Gastroesophageal sphincter (tissue), 4 donors: ENCODE results near the gene DLL1. TPM values are rescaled to one million over a fixed set of nuclear protein-coding genes. Genes with fewer than 3 reads are reported as not detected.

Experiments
- ATAC-seq: fragments of 150-250 bp; one replicate; pipeline ENCODE4 v1.9.1; 2016; ENCODE audit warnings: mild to moderate bottlenecking, moderate library complexity
- H3K27ac ChIP-seq, 4 donors: fragments of 200-600 bp; sonication (generic) in 3 of 4; 1 replicate in 3 of 4; 2 replicates in 1 of 4; pipeline ENCODE4 v1.5.1; 2016 to 2019
- H3K27me3 ChIP-seq: fragments of 200-600 bp; sonication (generic); one replicate; pipeline ENCODE4 v1.5.1; 2019
- H3K36me3 ChIP-seq, 2 donors: fragments of 200-600 bp; sonication (generic); one replicate each; pipeline ENCODE4 v1.5.1; 2019; ENCODE audit warnings: control low read depth in 1 of 2
- H3K4me1 ChIP-seq, 3 donors: fragments of 200-600 bp; sonication (generic); 1 replicate in 2 of 3; 2 replicates in 1 of 3; pipeline ENCODE4 v1.5.1; 2016 to 2019; ENCODE audit warnings: control low read depth in 2 of 3
- H3K4me3 ChIP-seq, 2 donors: fragments of 200-600 bp; sonication (generic); one replicate each; pipeline ENCODE4 v1.5.1; 2019; ENCODE audit warnings: mild to moderate bottlenecking in 1 of 2, moderate library complexity in 1 of 2
- H3K9me3 ChIP-seq, 3 donors: fragments of 200-600 bp; sonication (generic); one replicate each; pipeline ENCODE4 v1.5.1; 2017 to 2019; ENCODE audit warnings: control low read depth in 2 of 3
- EP300 ChIP-seq: sonication (generic); formaldehyde crosslinking; IDR thresholded peaks from one replicate; pipeline ENCODE4 v1.6.1; 2017; ENCODE audit warnings: antibody characterized with exemption, mild to moderate bottlenecking
- POLR2A ChIP-seq, 2 donors: fragments of 450-650 bp; IDR thresholded peaks; one replicate each; pipeline ENCODE4 v1.6.1; 2017; ENCODE audit warnings: antibody characterized with exemption in 2 of 2, mild to moderate bottlenecking in 2 of 2, moderate library complexity in 1 of 2
- POLR2AphosphoS5 ChIP-seq: sonication (generic); formaldehyde crosslinking; IDR thresholded peaks from one replicate; pipeline ENCODE4 v1.6.1; 2017; ENCODE audit warnings: antibody characterized with exemption
- WGBS, 2 donors: methylation state at CpG; one replicate each; pipeline ENCODE4 v1.1.5; 2018; ENCODE audit warnings: low coverage in 1 of 2; 5-methylcytosine and 5-hydroxymethylcytosine counted together
- total RNA-seq, 4 donors: library from RNA; depleted of rRNA; stranded (reverse); fragments of >200 nt; gene quantifications; one replicate each; pipeline ENCODE4 v1.1.0, GENCODE V29; 2016
- TF ChIP-seq, protein P1 (sequence below), 4 experiments: fragments of 200-600 bp in 2 of 4; fragments of 450-650 bp in 2 of 4; sonication (generic) in 1 of 4; IDR thresholded peaks; one replicate each; pipeline ENCODE4 v1.5.1; 2017 to 2019; ENCODE audit warnings: antibody characterized with exemption in 4 of 4, mild to moderate bottlenecking in 2 of 4, moderate library complexity in 2 of 4

DLL1 gene
- total RNA-seq, 4 donors from 2014 or later, result 5.3 to 11.8 (median 6.5) TPM

DNA sequence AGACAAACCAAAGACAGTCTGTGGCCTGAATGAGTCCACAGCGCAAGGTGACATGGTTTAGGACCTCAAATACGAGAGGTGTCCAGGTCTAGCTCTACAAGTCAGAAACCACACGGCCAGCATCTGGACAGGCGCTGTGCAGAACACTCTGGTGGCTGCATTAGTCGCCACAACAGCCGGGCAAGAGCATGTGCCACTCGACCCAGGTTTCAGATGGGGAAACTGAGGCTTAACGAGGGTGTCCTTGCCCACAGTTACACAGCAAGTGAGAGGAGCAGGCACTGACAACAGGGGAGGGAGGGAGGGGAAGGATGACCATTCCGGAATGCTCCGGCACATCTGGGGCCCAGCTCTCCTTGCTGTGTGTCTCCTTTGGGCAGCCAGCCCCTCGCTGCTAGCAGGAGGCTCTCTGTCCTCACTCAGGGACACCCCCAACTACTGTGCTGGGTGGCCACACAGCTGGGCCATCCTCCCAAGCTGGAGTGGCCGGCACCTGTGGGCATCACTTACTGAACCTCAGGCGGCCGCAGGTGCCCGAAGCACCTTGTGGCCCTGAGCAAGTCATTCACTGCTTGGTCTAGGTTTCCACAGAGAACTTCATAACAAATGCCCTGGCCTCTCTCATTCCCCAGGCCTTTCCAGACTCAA, 6.6 kb downstream of the DLL1 start:
- TF ChIP-seq, protein P1, sequence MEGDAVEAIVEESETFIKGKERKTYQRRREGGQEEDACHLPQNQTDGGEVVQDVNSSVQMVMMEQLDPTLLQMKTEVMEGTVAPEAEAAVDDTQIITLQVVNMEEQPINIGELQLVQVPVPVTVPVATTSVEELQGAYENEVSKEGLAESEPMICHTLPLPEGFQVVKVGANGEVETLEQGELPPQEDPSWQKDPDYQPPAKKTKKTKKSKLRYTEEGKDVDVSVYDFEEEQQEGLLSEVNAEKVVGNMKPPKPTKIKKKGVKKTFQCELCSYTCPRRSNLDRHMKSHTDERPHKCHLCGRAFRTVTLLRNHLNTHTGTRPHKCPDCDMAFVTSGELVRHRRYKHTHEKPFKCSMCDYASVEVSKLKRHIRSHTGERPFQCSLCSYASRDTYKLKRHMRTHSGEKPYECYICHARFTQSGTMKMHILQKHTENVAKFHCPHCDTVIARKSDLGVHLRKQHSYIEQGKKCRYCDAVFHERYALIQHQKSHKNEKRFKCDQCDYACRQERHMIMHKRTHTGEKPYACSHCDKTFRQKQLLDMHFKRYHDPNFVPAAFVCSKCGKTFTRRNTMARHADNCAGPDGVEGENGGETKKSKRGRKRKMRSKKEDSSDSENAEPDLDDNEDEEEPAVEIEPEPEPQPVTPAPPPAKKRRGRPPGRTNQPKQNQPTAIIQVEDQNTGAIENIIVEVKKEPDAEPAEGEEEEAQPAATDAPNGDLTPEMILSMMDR (IDR thresholded peaks at IDR 0.05), result no peak
- TF ChIP-seq POLR2A (IDR thresholded peaks at IDR 0.05) (no peak), POLR2AphosphoS5 (no peak), EP300 (no peak)
- H3K4me3 ChIP-seq, result no peak overlapping the region
- ATAC-seq, result no peak
- H3K4me1 ChIP-seq, result peaks cover 0 to 32% (median 13%) of the 10 kb centered on the region in 3 donors
- H3K36me3 ChIP-seq, result peaks cover 0 to 40% of the 10 kb centered on the region in 2 donors
- H3K27ac ChIP-seq, result no peak overlapping the region
- no peaks in the 10 kb centered on the region for H3K9me3 ChIP-seq
- WGBS, 2 donors, result 91 to 94% methylated on average over 7 of the region's 15 CpGs
- H3K27me3 ChIP-seq, result peaks cover 28% of the 10 kb centered on the region

DNA sequence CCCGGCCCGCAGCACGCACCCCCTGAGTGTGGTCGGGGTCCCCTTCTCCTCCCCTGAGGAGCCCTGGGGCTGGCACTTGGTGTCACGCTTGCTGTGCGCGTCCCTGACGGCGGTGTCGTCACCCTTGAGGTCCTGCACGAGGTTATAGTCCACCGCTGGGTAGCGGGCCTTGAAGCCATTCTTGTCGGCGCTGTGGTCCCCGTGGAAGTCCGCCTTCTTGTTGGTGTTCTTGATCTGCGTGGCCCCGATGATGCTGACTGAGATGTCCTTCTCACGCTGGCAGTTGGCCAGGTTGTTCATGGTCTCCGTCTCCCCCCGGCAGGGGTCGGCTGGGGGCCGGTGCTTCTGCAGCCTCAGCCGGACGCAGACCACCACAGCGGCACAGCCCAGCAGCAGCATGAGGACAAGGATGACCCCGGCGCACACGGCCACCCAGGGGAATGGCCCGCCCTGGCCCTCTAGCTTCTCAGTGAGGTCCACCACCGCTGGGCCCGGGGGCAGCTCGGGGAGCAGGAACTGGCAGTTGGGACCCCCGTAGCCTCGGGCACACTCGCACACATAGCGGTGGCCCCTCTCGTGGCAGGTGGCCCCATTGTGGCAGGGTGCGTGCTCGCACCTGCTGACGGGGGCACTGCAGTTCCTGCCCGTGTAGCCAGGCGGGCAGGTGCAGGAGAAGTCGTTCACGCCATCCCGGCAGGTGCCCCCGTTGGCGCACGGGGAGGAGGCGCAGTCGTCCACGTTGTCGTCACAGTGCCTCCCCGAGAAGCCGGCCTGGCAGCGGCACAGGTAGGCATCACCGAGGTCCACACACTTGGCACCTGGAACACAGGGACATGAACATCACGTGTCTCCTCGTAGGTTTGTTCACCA, 7.4 kb downstream of the DLL1 start:
- WGBS, 2 donors, result 97 to 100% methylated on average over 3 to 12 of the region's 60 CpGs
- no peak for TF ChIP-seq POLR2AphosphoS5
- no peak for TF ChIP-seq EP300
- TF ChIP-seq POLR2A (IDR thresholded peaks at IDR 0.05), result no peak
- TF ChIP-seq, protein P1 (IDR thresholded peaks at IDR 0.05), result no peak

DNA sequence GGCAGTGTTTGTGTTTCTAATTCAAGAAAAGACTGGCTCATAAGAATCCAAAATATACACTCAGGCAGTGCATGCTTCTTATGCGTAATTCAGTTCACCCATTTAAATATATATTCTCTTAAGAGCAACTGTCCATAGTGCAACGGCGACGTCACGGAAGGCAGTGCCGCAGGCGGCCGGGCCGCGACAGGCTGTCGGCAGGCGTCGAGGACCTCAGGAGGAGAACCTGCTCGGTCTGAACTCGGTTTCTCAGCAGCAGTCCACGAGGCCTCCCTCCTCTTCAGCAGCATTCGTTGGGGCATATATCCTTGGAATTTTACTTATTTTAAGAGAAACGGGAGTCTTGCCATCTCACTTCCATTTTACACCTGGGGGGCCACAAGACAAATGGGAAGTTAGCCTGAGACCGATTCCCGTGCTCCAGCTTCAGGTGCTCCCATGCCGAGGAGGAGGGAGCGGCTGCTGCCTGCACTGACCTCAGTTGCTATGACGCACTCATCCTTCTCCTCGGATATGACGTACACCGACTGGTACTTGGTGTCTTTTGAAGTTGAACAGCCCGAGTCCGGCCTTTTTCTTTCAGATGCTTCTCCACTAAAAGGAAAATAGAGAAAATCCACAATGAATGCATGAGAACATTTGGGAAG, 8.2 kb downstream of the DLL1 start:
- 83 to 85% methylated on average over 6 to 17 of the region's 28 CpGs for WGBS, 2 donors
- Histone ChIP-seq H3K4me1 (peaks cover 0 to 15% (median 4%) of the 10 kb centered on the region in 3 donors), H3K27ac (no peak overlapping the region), H3K9me3 (no peaks in the 10 kb centered on the region), H3K4me3 (no peak overlapping the region), H3K27me3 (peaks cover 11% of the 10 kb centered on the region), H3K36me3 (peaks cover 0 to 36% of the 10 kb centered on the region in 2 donors)
- TF ChIP-seq EP300 (no peak), POLR2AphosphoS5 (no peak), POLR2A (IDR thresholded peaks at IDR 0.05) (no peak)
- TF ChIP-seq, protein P1 (IDR thresholded peaks at IDR 0.05), result no peak
- ATAC-seq, result no peak

More for the DNA sequence above, 7.4 kb downstream of the DLL1 start:
- H3K9me3 ChIP-seq, result no peaks in the 10 kb centered on the region
- peaks cover 0 to 24% (median 7%) of the 10 kb centered on the region in 3 donors for H3K4me1 ChIP-seq
- H3K4me3 ChIP-seq, result no peak overlapping the region
- peaks cover 20% of the 10 kb centered on the region for H3K27me3 ChIP-seq
- H3K27ac ChIP-seq, result no peak overlapping the region
- no peak for ATAC-seq
- peaks cover 0 to 40% of the 10 kb centered on the region in 2 donors for H3K36me3 ChIP-seq

DNA sequence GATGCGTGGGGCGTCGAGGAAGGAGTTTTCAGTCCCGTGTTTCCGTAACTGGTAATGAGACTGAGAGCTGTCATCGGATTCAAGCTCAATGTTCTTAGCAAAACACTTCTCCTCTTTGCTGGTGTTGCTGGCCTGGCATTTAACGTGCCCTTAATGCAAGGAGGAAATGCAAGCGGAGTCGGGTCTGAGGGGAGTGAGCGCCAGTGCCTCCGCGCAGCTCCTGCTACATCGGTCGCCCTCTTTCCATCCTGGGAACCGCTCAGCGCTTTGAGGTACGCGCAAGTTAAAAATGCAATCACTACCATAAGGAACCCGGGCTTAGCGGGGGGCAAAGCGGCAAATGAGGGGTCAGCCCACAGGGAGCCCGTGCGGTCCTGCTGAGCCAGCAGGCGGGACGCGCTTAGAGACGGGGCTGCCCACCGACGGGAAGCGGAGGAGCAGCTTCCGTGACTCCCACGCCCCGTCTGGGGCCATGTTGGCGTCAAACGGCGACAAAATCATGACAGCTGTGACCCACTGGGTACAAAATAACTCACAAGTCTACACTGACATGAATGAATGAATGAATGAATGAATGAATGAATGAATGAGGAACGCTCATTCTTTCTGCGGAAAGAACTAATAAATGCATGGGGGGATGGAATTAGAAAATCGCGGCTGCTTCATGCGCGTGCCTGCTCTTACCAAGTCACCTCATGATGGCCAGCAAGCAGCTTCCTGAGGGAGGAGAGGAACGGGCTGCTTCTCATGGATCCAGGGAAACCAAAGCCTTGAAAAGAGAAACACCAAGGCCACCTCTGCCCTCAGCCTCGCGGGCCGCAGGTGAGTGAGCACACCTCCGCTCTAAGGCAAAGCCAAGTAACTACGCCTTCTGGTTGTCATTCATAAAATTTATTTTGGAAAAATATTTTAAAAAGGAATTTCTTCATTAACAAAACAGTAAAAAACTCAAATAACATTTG, 9.3 kb downstream of the DLL1 start:
- H3K27me3 ChIP-seq, result peaks cover 1% of the 10 kb centered on the region
- H3K4me3 ChIP-seq, result no peak overlapping the region
- peaks cover 0 to 13% (median 6%) of the 10 kb centered on the region in 3 donors for H3K4me1 ChIP-seq
- TF ChIP-seq POLR2AphosphoS5 (no peak), EP300 (no peak), POLR2A (IDR thresholded peaks at IDR 0.05) (no peak)
- TF ChIP-seq, protein P1 (IDR thresholded peaks at IDR 0.05), result no peak
- no peaks in the 10 kb centered on the region for H3K9me3 ChIP-seq
- H3K27ac ChIP-seq, result no peak overlapping the region
- peaks cover 0 to 36% of the 10 kb centered on the region in 2 donors for H3K36me3 ChIP-seq
- ATAC-seq, result no peak
- WGBS, 2 donors, result 95 to 96% methylated on average over 18 to 23 of the region's 48 CpGs
